ENCODE measurements around the gene PRKACA. TPM values are rescaled to one million over a fixed set of nuclear protein-coding genes. Genes with fewer than 3 reads are reported as not detected.

Gene PRKACA
- total and polyA plus RNA-seq, 2 donors (not counting 3 experiments of a cell fraction or from before 2014, with no cell fraction given) = 44.2 to 97.5 TPM

DNA sequence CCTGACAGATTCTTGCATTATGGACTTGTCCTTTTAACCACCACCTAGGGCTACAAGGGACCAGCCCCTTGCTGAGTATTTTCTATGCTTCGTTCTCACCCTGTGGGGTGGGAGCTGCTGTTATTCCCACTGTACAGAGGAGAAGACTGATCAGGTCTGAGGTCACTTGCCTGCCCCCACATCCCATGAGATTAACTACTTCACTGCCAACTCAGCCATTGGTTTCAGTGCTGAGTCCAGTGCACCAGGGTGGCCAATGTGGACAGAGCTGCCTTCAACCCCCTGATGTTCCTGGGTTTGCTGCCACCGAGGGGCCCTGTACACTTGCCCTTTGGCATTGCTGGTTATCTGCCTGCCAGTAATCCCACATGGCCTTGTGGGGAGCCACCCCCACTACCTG is 6.9 kb downstream of the PRKACA start:
- Histone ChIP-seq H3K9me3 (replicated peaks; ENCODE audit: control insufficient read depth, insufficient read depth, low read length) (no peaks in the 10 kb centered on the region), H3K9ac (replicated peaks; ENCODE audit: extremely low read depth, insufficient read depth, low read length) (no peak overlapping the region), H2AFZ (ENCODE audit: low read depth, low read length) (no peak overlapping the region), H3K36me3 (ENCODE audit: control insufficient read depth in 2 of 2, extremely low read depth in 1 of 2, insufficient read depth in 2 of 2, low read length in 2 of 2) (peaks cover 0 to 2% of the 10 kb centered on the region in 2 experiments), H3K27me3 (ENCODE audit: control insufficient read depth in 2 of 2, insufficient read depth in 2 of 2, low read length in 2 of 2) (no peaks in the 10 kb centered on the region), H3K4me2 (ENCODE audit: insufficient read depth, low read length) (no peak overlapping the region), H3K4me3 (replicated peaks in 1 of 3; ENCODE audit: insufficient read depth in 1 of 3, low read depth in 1 of 3, low read length in 3 of 3) (no peak overlapping the region), H3K27ac (ENCODE audit: insufficient read depth, low read depth, low read length) (no peak overlapping the region), H4K20me1 (replicated peaks; ENCODE audit: control insufficient read depth, extremely low read depth, insufficient read depth, low read length) (no peaks in the 10 kb centered on the region), H3K9me1 (replicated peaks; ENCODE audit: control insufficient read depth, extremely low read depth, insufficient read depth, low read length) (no peaks in the 10 kb centered on the region), H3K4me1 (ENCODE audit: control insufficient read depth, extremely low read depth, insufficient read depth, low read length) (peaks cover 14% of the 10 kb centered on the region), H3K79me2 (ENCODE audit: control insufficient read depth, insufficient read depth, low read length) (peaks cover 14% of the 10 kb centered on the region)
- TF ChIP-seq MYC (IDR thresholded peaks at IDR 0.05; ENCODE audit: low read depth, low read length) = no peak
- dilution Hi-C loops (cut with MboI; ENCODE audit: extremely low pct_ligation_motif_present, low sequenced_read_pairs) (no loop called here), intact Hi-C loops (cut with micrococcal nuclease) (no loop called here)
- DNase-seq (ENCODE audit: low read depth, low spot score) (no peak), FAIRE-seq (no peak)
- no TSS peak for BruUV-seq (replicated peaks)
- POLR2A ChIA-PET = no interaction called here
- CTCF ChIA-PET = no interaction called here

DNA sequence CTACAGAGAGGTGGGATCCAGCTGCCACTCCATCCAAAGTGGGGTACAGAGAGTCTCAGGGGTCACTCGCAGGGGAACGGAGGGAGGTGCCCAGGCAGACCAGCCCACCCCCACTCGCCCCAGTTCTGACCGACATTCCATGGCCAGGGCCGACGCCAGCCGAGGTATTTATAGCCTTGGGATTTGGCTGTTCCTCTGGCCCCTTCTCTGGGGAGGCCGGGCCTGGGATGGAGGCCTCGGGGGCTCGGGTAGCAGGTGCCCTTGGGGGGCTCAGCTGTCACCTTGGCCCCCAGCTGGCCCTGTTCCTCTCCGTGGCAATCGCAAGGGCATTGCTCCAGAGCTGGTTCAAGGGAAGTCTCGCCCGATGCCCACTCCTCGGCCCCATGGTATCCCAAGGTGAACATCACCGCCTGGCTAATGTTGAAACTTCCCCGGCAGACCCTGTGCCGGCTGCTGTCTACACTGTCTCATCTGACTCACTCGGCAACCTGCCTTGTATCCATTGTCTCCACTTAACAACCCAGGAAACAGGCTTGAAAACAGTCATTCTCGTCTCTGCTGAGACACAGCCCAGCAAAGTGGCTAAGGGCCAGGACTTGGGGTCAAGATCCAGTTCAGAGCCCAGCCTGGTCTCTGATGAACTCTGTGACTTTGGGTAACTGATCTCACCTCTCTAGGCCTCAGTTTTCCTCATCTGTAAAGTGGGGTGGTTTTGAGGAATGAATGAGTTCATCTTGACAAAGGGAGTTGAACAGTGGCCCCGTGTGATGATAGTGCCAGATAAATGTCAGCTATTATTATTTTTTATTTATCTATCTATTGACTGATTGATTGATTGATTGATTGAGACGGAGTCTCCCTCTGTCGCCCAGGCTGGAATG is 9.7 kb downstream of the PRKACA start:
- Histone ChIP-seq H3K9ac (replicated peaks; ENCODE audit: extremely low read depth, insufficient read depth, low read length) (peak overlapping the region; percentile 51), H2AFZ (ENCODE audit: low read depth, low read length) (no peak overlapping the region), H3K4me3 (replicated peaks in 1 of 3; ENCODE audit: insufficient read depth in 1 of 3, low read depth in 1 of 3, low read length in 3 of 3) (no peak overlapping the region), H3K27ac (ENCODE audit: insufficient read depth, low read depth, low read length) (peak overlapping the region; percentile 60), H3K9me1 (replicated peaks; ENCODE audit: control insufficient read depth, extremely low read depth, insufficient read depth, low read length) (no peaks in the 10 kb centered on the region), H3K79me2 (ENCODE audit: control insufficient read depth, insufficient read depth, low read length) (peaks cover 3% of the 10 kb centered on the region), H3K9me3 (replicated peaks; ENCODE audit: control insufficient read depth, insufficient read depth, low read length) (no peaks in the 10 kb centered on the region), H3K4me1 (ENCODE audit: control insufficient read depth, extremely low read depth, insufficient read depth, low read length) (peaks cover 6% of the 10 kb centered on the region), H3K4me2 (ENCODE audit: insufficient read depth, low read length) (no peak overlapping the region), H3K36me3 (ENCODE audit: control insufficient read depth in 2 of 2, extremely low read depth in 1 of 2, insufficient read depth in 2 of 2, low read length in 2 of 2) (peaks cover 0 to 6% of the 10 kb centered on the region in 2 experiments), H3K27me3 (ENCODE audit: control insufficient read depth in 2 of 2, insufficient read depth in 2 of 2, low read length in 2 of 2) (no peaks in the 10 kb centered on the region), H4K20me1 (replicated peaks; ENCODE audit: control insufficient read depth, extremely low read depth, insufficient read depth, low read length) (no peaks in the 10 kb centered on the region)
- dilution Hi-C loops (cut with MboI; ENCODE audit: extremely low pct_ligation_motif_present, low sequenced_read_pairs) = no loop called here
- no TSS peak for BruUV-seq (replicated peaks)
- TF ChIP-seq FOS (IDR thresholded peaks at IDR 0.05; ENCODE audit: borderline replicate concordance, insufficient read depth, low read length) (no peak), JUN (IDR thresholded peaks at IDR 0.05; ENCODE audit: borderline replicate concordance, insufficient read depth, insufficient read length, low read depth) (peak; percentile 39)
- POLR2A ChIA-PET = no interaction called here
- FAIRE-seq (peak; percentile 93), DNase-seq (ENCODE audit: low read depth, low spot score) (peak; percentile 57)
- intact Hi-C loops (cut with micrococcal nuclease) = no loop called here
- CTCF ChIA-PET = interaction anchor here (1.5 kb wide), 1 partner anchor 29 kb away, joined by 5 read pairs; the partner anchor contains the start of gene ASF1B

Data from endothelial cell of umbilical vein (primary cell).